ENCODE results near the gene PLXDC2.

DNA sequence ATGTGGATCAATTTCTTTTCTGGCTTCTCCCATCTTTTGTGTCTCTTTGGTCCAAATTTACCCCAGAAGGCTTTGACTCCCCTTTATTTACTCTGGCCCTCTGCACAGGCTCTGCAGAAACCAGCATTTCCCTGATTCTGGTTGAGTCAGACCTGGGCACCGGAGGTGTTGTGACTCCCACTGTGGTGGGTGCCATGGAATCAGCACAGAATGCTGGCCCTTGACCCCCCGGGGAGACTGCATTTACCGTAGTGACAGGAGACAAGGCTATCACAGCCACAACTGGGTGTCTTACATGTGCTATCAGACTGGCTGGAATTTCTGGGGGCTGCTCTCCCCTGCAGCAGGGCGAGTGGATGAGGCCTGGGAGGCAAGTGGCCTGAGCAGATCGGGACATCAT lies 37.6 kb downstream of the PLXDC2 start:
- TF ChIP-seq POLR2A (IDR thresholded peaks at IDR 0.05; ENCODE audit: low read length) (no peak), EP300 (IDR thresholded peaks at IDR 0.05) (no peak), CTCF (IDR thresholded peaks at IDR 0.05) (no peak), CHD2 (IDR thresholded peaks at IDR 0.05; ENCODE audit: low read length, partially characterized antibody) (no peak), RCOR1 (IDR thresholded peaks at IDR 0.05; ENCODE audit: low read depth, low read length) (no peak), MAZ (IDR thresholded peaks at IDR 0.05; ENCODE audit: borderline replicate concordance, low read depth, low read length) (no peak), MAX (IDR thresholded peaks at IDR 0.05) (no peak), KDM1A (IDR thresholded peaks at IDR 0.05; ENCODE audit: low read depth) (no peak), FOSL2 (IDR thresholded peaks at IDR 0.05) (no peak), FOSL2 (CRISPR knock-in tag; IDR thresholded peaks at IDR 0.05) (no peak)
- TF ChIP-seq, protein P1, sequence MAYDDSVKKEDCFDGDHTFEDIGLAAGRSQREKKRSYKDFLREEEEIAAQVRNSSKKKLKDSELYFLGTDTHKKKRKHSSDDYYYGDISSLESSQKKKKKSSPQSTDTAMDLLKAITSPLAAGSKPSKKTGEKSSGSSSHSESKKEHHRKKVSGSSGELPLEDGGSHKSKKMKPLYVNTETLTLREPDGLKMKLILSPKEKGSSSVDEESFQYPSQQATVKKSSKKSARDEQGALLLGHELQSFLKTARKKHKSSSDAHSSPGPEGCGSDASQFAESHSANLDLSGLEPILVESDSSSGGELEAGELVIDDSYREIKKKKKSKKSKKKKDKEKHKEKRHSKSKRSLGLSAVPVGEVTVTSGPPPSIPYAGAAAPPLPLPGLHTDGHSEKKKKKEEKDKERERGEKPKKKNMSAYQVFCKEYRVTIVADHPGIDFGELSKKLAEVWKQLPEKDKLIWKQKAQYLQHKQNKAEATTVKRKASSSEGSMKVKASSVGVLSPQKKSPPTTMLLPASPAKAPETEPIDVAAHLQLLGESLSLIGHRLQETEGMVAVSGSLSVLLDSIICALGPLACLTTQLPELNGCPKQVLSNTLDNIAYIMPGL (CRISPR knock-in tag; IDR thresholded peaks at IDR 0.05; ENCODE audit: borderline replicate concordance): no peak

All from A549 (cell line).